NCI-H187 (cell line): ENCODE measurements around the gene HBZ.
"Not testable (repeated sequence)": the region's sequence is repeated elsewhere in the genome, so short reads cannot be mapped to it uniquely, and the experiment has no call there.

Experiments
- DNase-seq, 2 experiments: peaks; one replicate each; lab custom pipeline; 2025; lab: John Stamatoyannopoulos, UW

HBZ gene

GRCh38 chr16:133716-134115 is 18.7 kb upstream of the HBZ start:
- no peak for DNase-seq

GRCh38 chr16:138049-138417 is 14.4 kb upstream of the HBZ start:
- no peak for DNase-seq

GRCh38 chr16:140175-140857 is 12.1 kb upstream of the HBZ start:
- no peak for DNase-seq

GRCh38 chr16:142405-142967 is 10.0 kb upstream of the HBZ start:
- DNase-seq: no peak

GRCh38 chr16:143047-143446 is 9.4 kb upstream of the HBZ start:
- no peak for DNase-seq

- no peak for DNase-seq
Observed at GRCh38 chr16:143456-143855, 9.0 kb upstream of the HBZ start.

- no peak for DNase-seq
Observed at GRCh38 chr16:144797-145252, 7.6 kb upstream of the HBZ start.

- DNase-seq: no peak
Observed at GRCh38 chr16:146646-147045, 5.8 kb upstream of the HBZ start.

GRCh38 chr16:149024-149660 is 3.3 kb upstream of the HBZ start:
- DNase-seq: peak in 1 of 2 experiments; percentile 49

- DNase-seq: not testable (repeated sequence)
Observed at GRCh38 chr16:153129-153521, 681 bp downstream of the HBZ start.

GRCh38 chr16:153550-154216 is 1.2 kb downstream of the HBZ start:
- DNase-seq: not testable (repeated sequence)

GRCh38 chr16:154217-155030 is 2.0 kb downstream of the HBZ start:
- DNase-seq: no peak

- no peak for DNase-seq
Observed at GRCh38 chr16:155031-155398, 2.6 kb downstream of the HBZ start.

- DNase-seq: no peak
Observed at GRCh38 chr16:159136-159849, 6.8 kb downstream of the HBZ start.

- DNase-seq: not testable (repeated sequence)
Observed at GRCh38 chr16:160242-160641, 7.8 kb downstream of the HBZ start.

- no peak for DNase-seq
Observed at GRCh38 chr16:160691-161190, 8.3 kb downstream of the HBZ start.

GRCh38 chr16:162271-162991 is 10.0 kb downstream of the HBZ start:
- DNase-seq: no peak

GRCh38 chr16:163139-163538 is 10.7 kb downstream of the HBZ start:
- not testable (repeated sequence) for DNase-seq

- not testable (repeated sequence) for DNase-seq
Observed at GRCh38 chr16:163696-164095, 11.3 kb downstream of the HBZ start.

GRCh38 chr16:164134-164823 is 11.8 kb downstream of the HBZ start:
- DNase-seq: not testable (repeated sequence)
